Activated CD4-positive, alpha-beta T cell treated with anti-CD3 and anti-CD28 coated beads for 4 hours (primary cell): Measurements from ENCODE around the gene ZFP57.

Source experiments
- DNase-seq, 2 donors: peaks; one replicate each; pipeline ENCODE4 v3.0.0-alpha.2; 2020

The ZFP57 gene

GRCh38 chr6:29651413-29652197, 29.3 kb downstream of the ZFP57 start:
- DNase-seq, result no peak

GRCh38 chr6:29649701-29650673, 31.0 kb downstream of the ZFP57 start:
- DNase-seq, result peak; percentile 98 to 99

- no peak for DNase-seq
Observed at GRCh38 chr6:29647927-29648642, 32.9 kb downstream of the ZFP57 start.

- DNase-seq, result no peak
Observed at GRCh38 chr6:29641430-29642148, 39.4 kb downstream of the ZFP57 start.

- no peak for DNase-seq
Observed at GRCh38 chr6:29637247-29637646, 43.7 kb downstream of the ZFP57 start.

- DNase-seq, result no peak
Observed at GRCh38 chr6:29633534-29633905, 47.4 kb downstream of the ZFP57 start.

GRCh38 chr6:29632789-29633533, 48.0 kb downstream of the ZFP57 start, which contains the start of gene GABBR1:
TSS of gene GABBR1 (minus strand) at chr6:29633183. CDS start at chr6:29632385, 798 bp downstream.
- peak; percentile 74 for DNase-seq

- DNase-seq, result peak; percentile 67 to 68
Observed at GRCh38 chr6:29631860-29632731, 48.9 kb downstream of the ZFP57 start.

- DNase-seq, result no peak
Observed at GRCh38 chr6:29631209-29631810, 49.6 kb downstream of the ZFP57 start.

- no peak for DNase-seq
Observed at GRCh38 chr6:29630315-29630714, 50.6 kb downstream of the ZFP57 start.

- DNase-seq, result no peak
Observed at GRCh38 chr6:29629571-29629970, 51.4 kb downstream of the ZFP57 start.

- peak; percentile 58 to 61 for DNase-seq
Observed at GRCh38 chr6:29628419-29629281, 52.3 kb downstream of the ZFP57 start.

GRCh38 chr6:29627755-29628418, 53.1 kb downstream of the ZFP57 start:
- peak; percentile 59 to 64 for DNase-seq

GRCh38 chr6:29626948-29627754, 53.8 kb downstream of the ZFP57 start:
- peak in 1 of 2 donors; percentile 13 for DNase-seq

- no peak for DNase-seq
Observed at GRCh38 chr6:29625337-29625930, 55.5 kb downstream of the ZFP57 start.

- DNase-seq, result no peak
Observed at GRCh38 chr6:29624520-29624961, 56.4 kb downstream of the ZFP57 start.
